Measurements from ENCODE around the gene VAV3.

DNA sequence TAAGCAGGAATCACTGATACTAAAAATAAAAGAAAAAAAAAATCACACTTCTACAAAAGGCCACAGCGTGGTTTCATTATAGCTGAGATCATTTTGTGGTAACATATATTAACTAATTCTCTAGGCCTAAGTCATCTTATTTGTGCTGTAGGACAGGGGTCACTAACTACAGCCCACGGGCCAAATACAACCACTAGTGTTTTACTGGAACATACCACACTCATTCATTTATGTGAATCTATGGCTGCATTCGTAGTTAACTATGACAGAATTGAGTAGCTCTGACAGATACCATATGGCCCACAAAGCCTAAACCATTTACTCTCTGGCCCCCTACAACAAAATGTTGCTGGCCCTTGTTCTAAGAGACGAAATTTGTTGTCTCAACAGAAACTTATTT, 224.4 kb downstream of the VAV3 start:
- TF ChIP-seq, protein P1, sequence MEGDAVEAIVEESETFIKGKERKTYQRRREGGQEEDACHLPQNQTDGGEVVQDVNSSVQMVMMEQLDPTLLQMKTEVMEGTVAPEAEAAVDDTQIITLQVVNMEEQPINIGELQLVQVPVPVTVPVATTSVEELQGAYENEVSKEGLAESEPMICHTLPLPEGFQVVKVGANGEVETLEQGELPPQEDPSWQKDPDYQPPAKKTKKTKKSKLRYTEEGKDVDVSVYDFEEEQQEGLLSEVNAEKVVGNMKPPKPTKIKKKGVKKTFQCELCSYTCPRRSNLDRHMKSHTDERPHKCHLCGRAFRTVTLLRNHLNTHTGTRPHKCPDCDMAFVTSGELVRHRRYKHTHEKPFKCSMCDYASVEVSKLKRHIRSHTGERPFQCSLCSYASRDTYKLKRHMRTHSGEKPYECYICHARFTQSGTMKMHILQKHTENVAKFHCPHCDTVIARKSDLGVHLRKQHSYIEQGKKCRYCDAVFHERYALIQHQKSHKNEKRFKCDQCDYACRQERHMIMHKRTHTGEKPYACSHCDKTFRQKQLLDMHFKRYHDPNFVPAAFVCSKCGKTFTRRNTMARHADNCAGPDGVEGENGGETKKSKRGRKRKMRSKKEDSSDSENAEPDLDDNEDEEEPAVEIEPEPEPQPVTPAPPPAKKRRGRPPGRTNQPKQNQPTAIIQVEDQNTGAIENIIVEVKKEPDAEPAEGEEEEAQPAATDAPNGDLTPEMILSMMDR (optimal IDR thresholded peaks at IDR 0.05 in 1 of 3, IDR thresholded peaks at IDR 0.05 in 1 of 3, conservative IDR thresholded peaks at IDR 0.05 in 1 of 3; ENCODE audit: extremely low read depth in 1 of 3, insufficient read depth in 2 of 3, low read length in 3 of 3): no peak
- TF ChIP-seq EZH2 (IDR thresholded peaks at IDR 0.05; ENCODE audit: low read length): no peak
